ENCODE measurements around the gene PF4V1. TPM values are rescaled to one million over a fixed set of nuclear protein-coding genes. Genes with fewer than 3 reads are reported as not detected.

The PF4V1 gene
- total RNA-seq, 1 experiment from 2014 or later: 0.27 TPM

DNA sequence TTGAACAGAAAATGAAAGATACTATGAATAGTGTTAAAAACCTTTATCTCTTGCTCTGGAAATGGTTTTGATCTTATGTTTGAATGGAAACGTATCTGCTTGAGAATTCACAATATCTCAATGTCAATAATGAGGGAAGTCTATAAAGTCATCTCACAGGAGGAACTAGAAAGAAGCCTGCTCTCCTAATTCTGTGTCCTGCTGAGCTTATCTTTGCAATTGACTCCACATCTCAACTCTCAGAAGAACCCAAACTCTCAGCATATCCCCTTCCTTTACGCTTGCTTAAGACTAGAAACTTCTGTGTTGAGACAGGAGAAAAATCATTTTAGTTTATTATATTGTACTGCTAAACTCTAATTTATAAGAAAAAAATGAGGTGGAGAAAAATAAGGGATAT is 8.3 kb upstream of the PF4V1 start:
- no peak for DNase-seq (ENCODE audit: extremely low read depth, low read depth)

DNA sequence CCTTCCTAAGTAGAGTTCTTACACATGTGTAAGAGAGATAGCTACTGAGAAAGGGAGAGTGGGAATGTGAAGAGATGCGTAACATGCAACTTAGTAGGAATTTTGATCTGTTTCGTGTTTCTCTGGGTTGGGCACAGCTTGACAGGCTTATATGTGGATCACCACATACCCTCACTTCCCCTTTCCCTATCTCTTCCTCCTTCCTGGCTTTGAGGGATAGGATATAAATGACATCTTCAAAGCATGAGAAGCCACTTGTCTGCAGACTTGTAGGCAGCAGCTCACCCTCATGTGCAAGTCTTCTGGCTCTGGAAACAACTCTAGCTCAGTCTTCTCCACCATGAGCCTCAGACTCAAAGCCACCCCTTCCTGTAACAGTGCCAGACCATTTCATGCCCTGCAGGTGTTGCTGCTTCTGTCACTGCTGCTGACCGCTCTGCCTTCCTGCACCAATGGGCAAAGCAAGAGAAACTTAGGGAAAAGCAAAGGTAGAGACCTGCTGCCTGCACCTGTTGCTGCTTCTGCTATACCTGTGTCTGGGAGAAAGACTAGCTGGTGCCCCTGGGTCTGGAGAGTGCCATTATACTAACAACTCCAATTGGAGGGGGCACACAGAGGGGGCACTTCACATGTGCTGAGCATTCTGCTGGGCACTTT is 5.4 kb upstream of the PF4V1 start:
- DNase-seq (ENCODE audit: extremely low read depth, low read depth): no peak

DNA sequence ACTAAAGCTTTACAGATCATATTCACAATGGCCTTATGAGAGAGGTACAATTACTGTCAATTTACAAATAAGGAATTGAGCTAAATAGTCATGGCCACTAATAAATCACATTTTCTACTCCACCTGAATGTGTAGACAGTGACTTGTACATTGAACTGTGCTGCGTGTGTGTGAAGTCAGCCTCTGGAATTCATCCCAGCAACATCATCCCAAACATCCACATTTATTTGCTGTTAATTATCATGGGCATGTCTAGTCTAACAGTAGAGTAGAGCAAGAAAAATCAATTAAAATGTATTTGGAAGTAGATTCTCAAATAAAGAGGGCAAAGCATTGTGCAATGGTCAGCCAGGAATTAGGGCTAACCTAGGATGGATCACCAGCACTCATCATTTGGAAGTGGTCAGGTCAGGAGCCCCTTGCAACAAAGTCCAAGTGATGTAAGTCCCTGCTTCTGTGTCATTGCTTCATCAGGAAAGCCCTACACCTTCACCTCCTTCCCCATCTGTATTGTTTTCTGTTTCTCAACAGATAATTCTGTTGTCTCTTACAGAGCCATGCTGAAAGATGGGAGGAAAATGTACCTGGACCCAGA is 4.8 kb upstream of the PF4V1 start:
- no peak for DNase-seq (ENCODE audit: extremely low read depth, low read depth)

DNA sequence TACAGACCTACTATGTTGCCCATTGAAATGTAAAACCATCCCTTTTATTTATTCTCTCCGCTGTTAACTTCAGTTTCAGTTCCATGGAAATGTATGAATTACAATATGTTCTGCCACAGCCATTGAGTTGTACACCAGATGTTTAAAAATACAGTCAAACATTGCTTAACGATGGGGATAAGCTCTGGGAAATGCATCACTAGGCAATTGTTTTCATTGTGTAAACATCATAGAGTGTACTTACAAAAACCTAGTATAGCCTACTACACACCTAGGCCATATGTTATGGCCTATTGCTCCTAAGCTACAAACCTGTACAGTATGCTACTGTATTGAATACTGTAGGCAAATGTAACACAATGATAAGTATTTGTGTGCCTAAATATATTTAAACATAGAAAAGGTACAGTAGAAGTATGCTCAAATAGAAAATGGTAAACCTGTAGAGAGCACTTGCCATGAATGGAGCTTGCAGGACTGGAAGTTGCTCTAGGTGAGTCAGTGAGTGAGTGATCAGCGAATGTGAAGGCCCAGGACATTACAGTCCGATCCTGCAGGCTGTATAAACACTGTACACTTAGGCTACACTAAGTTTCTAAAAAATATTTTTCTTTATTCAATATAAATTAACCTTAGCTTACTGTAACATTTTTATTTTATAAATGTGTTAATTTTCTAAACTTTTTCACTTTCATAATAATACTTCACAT is 2.7 kb upstream of the PF4V1 start:
- DNase-seq (ENCODE audit: extremely low read depth, low read depth): no peak

DNA sequence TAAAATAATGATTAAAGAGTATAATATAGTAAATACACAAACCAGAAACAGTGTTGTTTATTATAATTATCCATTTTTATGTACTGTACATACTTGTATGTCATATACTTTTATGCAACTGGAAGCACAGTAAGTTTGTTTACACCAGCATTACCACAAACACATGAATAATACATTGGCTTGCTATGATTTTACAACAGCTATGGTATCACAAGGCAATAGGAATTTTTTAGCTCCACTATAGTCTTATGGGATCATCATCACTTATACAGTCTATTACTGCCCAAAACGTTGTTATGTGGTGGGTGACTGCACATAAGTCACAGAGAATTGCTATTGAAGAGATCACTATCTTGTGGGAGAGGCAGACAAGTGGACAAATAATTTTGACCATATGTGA is 1.8 kb upstream of the PF4V1 start:
- DNase-seq (ENCODE audit: extremely low read depth, low read depth): no peak

DNA sequence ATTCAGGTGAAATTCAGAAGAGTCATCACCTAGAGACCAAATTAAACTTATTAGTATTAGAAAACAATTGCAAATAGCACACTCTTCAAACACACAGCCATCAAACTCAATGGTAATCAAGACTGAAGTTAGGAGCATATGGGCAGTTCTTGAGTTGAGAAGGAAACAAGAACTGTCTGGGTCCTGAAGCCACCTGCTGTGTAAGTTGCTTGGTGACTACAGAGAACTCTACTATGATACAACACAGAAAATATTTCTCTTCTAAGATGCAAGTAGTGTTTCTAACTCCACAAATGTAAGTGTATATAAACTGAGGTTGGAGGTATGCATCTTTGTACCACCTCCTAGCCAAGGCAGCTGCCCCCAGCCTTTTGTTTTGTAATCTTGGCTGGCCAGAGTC is 325 bp upstream of the PF4V1 start:
- DNase-seq (ENCODE audit: extremely low read depth, low read depth): no peak

DNA sequence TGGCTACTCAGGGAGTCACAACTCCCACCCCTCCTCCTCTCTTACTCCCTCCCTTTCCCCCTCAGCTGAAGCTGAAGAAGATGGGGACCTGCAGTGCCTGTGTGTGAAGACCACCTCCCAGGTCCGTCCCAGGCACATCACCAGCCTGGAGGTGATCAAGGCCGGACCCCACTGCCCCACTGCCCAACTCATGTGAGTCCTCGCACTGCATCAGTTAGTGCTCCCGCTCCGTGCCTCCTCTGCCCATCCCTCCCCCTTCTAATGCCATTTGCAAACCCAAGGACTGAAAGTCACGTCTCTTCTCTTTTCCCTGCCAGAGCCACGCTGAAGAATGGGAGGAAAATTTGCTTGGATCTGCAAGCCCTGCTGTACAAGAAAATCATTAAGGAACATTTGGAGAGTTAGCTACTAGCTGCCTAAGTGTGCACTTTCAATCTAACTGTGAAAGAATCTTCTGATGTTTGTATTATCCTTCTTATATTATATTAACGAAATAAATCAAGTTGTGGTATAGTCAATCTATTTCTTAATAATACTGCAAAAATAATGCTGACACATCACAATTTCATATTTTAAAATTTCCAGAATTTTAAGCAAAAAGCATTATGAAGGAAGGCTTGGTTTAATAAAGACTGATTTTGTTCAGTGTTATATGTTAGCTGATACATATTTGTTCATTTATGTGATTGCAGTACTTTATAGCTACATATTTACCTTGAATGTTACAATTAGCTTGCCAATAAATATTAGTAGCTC is 800 bp downstream of the PF4V1 start:
- no peak for DNase-seq (ENCODE audit: extremely low read depth, low read depth)

DNA sequence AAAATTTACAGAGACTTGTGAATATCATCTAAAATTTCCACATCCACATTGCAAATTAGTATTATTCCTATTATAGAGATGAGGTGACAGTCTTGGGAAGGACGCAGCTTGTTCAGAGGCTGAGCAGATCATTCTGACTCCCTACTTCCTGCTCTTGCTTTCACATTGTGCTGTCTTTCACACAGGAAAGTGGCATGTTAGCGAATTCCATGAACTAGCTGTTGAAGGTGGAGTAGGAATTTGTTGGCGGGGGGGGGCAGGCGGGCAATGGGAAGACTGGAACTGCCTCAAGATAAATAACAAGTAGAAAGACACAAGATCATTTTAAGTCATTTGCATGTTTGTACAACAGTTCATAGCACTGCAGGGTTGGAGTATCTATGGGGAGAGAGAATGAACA is 2.3 kb downstream of the PF4V1 start:
- DNase-seq (ENCODE audit: extremely low read depth, low read depth): peak; percentile 88

DNA sequence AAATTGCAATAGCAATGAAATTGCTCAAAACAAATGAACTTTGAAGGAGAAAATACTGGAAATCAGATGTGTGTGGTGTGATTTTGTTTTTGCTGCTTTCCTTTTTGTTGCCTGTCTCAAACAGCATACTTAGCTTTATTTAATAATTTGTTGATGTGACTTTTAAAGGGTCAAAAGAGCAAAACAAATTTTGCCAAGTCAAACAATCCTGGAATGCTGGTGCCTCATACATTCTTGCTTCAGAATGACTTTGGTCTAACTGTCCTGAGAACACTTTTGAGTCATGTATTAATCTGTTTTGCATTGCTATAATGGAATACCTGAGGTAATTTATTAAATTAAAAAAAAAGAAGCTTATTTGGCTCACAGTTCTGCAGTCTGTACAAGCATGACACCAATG is 3.4 kb downstream of the PF4V1 start:
- peak; percentile 76 for DNase-seq (ENCODE audit: extremely low read depth, low read depth)

DNA sequence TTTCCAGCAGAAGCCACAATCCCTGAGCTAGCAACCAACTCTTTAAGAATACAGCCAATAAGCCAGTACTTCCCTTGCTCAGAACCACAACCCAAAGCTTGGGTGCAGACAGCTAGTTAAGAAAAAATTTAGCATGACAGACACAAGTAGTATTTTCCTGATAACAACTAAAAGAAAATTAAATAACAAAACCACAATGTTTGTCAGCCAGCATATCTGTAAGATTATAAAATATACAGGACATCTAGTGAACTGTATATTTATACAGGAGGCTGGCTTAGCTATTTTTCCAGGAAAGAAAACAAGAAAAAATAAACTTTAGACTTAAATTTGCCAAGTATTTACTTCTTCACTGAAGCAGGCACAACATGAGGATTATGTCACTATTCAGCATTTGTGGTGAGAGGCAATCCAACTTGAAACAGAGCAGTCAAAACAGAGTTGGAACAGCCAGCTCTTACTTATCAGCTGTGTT is 6.6 kb downstream of the PF4V1 start:
- no peak for DNase-seq (ENCODE audit: extremely low read depth, low read depth)

DNA sequence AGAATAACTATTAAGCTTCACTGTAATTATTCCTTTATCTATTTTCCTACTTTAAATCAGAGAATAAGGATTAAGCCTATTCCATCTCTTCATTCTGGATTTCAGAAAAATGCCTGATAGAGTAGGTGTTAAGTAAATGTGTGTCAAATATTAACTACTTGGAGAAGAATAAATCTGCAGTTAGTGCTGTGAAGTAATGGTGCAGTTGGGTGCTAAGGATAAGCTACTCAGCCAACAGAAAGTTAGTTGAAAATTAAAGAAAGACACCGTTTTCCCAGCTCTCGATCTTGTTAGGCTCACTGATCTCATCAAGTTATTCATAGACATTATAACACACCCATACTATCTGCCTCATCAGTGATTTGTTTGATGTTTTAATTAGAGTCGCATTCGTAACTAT is 7.1 kb downstream of the PF4V1 start:
- no peak for DNase-seq (ENCODE audit: extremely low read depth, low read depth)

DNA sequence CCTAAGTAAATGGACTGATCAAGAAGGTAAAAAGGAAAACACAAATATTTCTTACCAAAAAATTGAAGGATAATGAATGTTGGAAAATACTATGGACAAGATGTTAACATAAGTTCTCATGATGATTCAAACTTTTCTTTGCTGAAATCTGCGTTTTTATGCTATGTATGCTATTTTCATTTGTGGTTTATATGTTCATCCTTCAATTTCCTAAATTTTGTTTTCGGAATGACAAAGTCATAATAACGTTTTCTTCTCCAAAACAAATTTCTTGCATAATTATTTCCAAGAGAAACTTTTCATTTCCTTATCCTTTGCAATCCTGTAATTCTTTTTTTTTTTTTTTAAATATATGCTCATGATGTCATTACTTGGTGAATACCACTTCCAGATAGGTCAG is 7.8 kb downstream of the PF4V1 start:
- no peak for DNase-seq (ENCODE audit: extremely low read depth, low read depth)

DNA sequence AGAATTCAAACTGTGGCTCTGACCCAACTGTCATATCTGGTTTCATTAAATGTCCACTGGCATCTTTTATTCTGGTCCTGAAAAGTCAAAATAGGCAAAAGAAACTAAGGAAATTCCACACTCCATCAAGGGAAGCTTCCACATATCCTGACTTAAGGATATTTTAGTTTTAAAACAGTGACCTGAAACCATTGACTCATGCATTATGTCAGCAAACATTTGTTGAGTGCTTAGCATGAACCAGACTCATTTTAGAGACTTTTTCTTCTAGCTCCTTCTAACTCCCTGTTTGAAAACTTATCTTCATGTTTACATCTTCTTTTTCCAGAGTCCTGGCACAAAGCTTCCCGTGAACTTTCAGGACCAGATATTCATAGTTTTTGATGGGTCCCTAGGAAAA is 9.2 kb downstream of the PF4V1 start:
- DNase-seq (ENCODE audit: extremely low read depth, low read depth): no peak

DNA sequence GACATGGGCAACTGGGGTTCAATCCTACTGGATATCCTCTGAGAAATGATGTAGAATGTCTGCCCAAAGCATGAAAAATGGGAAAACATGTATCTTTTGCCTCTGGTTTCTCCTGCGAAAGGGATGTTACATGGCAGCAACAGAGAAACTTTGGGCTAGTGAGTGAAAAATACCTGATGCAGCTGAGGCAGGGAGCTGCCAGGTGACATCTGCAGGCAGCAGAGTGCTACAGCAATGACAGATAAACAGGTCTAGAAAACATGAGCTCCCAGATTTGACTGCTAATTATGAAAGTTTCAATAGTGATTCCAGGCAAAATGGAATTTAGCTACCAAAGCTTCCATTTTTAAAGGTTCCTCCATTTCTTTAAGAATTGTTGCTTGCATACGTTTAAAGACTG is 11.3 kb downstream of the PF4V1 start:
- DNase-seq (ENCODE audit: extremely low read depth, low read depth): no peak

DNA sequence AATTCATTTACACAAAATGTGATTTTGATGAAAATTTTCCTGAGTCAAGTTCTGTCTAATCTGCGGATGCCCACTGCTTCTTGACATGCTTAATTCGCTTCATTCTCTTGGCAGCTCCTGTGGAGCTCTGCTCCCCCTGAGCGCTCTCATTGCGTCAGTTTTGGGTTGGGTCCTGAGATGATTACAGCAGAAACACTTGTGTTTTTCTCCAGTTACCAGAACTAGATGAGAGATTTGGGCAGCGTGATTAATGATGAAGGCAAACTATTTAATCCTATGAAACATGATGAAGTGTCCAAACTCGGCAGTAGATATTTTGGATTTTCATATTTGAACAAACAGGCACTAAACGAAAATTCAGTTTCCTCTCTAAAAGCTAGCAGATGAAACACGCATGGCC is 11.9 kb downstream of the PF4V1 start:
- DNase-seq (ENCODE audit: extremely low read depth, low read depth): no peak

DNA sequence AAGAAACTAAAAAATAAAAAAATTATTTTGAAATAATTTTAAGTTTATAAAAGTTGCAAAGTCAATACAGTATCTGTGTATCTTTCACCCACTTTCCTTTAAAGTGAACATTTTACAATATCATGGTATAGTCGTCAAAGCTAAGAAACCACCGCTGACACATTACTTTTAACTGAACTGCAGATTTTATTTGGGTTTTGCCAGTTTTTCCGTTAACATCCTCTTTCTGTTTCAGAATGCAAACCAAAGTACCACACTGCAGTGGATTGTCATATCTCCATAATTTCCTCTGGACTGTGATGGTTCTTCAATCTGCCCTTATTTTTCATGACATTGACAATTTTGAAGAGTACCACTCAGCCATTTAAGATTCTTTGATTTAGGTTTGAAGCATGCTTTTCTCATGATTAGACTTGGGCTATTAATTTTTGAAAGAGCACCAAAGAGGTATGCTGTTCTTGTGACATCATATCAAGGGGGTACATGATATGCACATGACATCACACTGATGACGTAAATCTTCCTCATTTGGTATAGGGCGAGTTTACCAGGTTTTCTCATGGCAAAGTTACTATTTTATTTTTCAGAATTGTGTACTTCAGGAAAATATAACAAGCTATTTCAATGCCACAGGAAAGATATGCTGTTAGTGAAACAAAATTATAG is 12.5 kb downstream of the PF4V1 start:
- no peak for DNase-seq (ENCODE audit: extremely low read depth, low read depth)

DNA sequence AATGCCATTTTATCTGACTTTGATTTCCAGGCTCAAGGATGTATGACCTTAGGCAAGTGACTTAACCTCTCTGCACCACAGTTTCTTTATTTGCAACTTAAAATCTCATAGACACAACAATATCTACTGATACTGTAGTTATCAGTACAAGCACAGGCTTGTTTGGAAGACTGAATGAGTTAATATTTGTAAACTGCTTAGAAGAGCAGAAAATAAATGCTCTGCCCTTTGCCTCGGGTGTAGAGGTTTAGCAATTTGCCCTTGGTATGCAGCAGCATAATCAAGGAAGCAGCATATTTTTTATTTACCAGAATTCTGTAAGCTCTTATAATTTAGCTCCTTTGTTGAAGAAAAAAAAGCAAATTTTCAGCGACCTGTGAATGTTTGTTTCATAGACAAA is 13.2 kb downstream of the PF4V1 start:
- DNase-seq (ENCODE audit: extremely low read depth, low read depth): no peak

DNA sequence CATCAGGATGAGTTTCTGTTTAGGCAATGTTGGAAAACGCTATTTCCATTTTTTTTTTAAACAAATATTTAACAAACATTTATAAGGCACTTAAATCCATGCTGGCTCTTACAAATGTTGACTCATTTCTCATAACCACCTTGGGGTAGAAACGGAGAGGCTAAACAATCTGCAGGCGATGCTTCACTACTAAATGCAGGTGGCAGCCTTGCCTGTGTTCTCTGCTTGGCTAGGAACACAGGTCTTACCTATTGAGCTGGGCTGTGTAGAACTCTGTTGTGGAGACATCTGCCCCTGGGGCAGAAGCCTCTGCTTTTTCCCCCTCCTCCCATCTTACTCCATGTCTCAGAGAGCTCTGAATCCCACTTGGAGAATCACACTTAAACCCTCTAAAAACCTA is 14.7 kb downstream of the PF4V1 start:
- DNase-seq (ENCODE audit: extremely low read depth, low read depth): no peak

DNA sequence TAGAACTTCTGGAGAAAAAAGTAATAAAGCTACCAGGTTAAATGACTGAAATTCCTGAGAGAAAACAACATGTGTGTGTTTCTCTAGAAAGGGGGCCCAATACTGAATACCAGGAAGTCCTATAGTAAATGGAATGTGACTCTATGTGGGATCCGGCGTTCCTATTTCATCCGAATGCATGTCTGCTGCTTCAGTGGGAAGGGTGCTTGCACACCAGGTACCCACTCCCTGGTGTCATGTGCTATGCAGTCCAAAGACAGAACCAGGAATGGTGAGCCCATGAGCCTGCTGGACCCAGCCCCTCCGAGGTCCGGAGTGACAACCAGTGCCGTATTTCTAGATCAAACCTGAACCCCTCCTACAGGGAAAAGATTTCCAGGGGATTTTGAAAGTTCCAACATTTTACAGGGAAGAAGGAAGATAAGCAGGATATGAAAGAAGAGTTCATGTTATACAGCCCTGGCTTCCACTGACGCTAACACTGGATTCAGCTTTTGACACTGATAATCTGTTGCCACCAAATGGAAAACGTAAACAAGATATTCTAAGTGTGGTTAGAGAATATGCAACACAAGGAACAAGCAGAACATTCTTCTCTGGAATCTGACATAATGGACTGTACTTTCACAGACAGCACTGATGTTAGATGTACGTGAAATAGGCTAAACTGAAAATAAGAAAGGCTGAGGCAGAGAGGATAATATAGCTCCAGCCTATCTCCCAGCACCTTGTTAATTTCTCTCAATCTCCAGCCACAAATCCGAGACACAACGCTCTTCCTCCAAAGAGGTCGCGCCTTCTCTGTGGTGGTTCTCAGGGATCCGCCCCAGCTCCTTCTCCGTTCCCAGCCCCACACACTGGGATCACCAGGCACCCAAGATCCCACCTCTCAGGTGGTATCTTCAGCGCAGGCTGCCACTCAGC is 15.4 kb downstream of the PF4V1 start:
- DNase-seq (ENCODE audit: extremely low read depth, low read depth): no peak
